Adrenal gland (tissue), 5 donors: ENCODE data around the gene CALCR.

ENCODE experiments used
- CTCF ChIP-seq, 6 experiments: fragments of 450-650 bp in 4 of 6; fragments of 200-600 bp in 2 of 6; sonication (generic) in 1 of 6; IDR thresholded peaks; 1 replicate in 5 of 6; 2 replicates in 1 of 6; pipeline versions ENCODE4 v1.5.1 to v1.8.0; 2016 to 2021; ENCODE audit warnings: antibody characterized with exemption in 6 of 6, mild to moderate bottlenecking in 2 of 6, moderate library complexity in 1 of 6
- POLR2A ChIP-seq, 2 donors: fragments of 450-650 bp; IDR thresholded peaks; one replicate each; pipeline ENCODE4 v1.6.1; 2017; ENCODE audit warnings: antibody characterized with exemption in 2 of 2, mild to moderate bottlenecking in 2 of 2, moderate library complexity in 1 of 2
- donor health status: DM: no; HTN: no; CAD: no.

- TF ChIP-seq CTCF (IDR thresholded peaks at IDR 0.05) (no peak), POLR2A (IDR thresholded peaks at IDR 0.05) (no peak)
These were observed 7.6 kb downstream of the CALCR start for GRCh38 chr7:93566876-93567275.
